HepG2 (cell line): ENCODE measurements around the gene ZER1. TPM values are rescaled to one million over a fixed set of nuclear protein-coding genes. Genes with fewer than 3 reads are reported as not detected.

Experiments
- BRD4 ChIP-seq: sonication (generic); formaldehyde crosslinking; IDR thresholded peaks from 2 replicates; pipeline ENCODE4 v1.4.0; 2020; ENCODE audit warnings: missing genetic modification reagents
- CEBPB ChIP-seq: IDR thresholded peaks from 2 replicates; pipeline ENCODE4 v1.6.1; 2011; ENCODE audit warnings: low read depth, low read length, improper control_type of control experiment, borderline replicate concordance
- ETV5 ChIP-seq: IDR thresholded peaks from 2 replicates; pipeline ENCODE4 v1.6.1; 2018; ENCODE audit warnings: missing biosample characterization, missing genetic modification reagents, inconsistent platforms, borderline replicate concordance
- GATA4 ChIP-seq: sonication (generic); IDR thresholded peaks from 2 replicates; pipeline ENCODE4 v1.6.1; 2016; ENCODE audit warnings: antibody characterized with exemption, low read depth, borderline replicate concordance
- NBN ChIP-seq: fragments of 450-650 bp; conservative IDR thresholded peaks from 2 replicates; pipeline ENCODE4 v1.6.1; 2017
- U2AF2 ChIP-seq: fragments of 200-400 bp; formaldehyde crosslinking; IDR thresholded peaks from 2 replicates; pipeline ENCODE4 v1.6.1; 2017; ENCODE audit warnings: low read depth, mild to moderate bottlenecking, low read length
- polyA plus RNA-seq, 8 experiments: library from polyadenylated mRNA; depleted of rRNA in 3 of 8; stranded (reverse) in 7 of 8; unstranded in 1 of 8; fragments of >200 nt; fragmentation: Illumina TruSeq in 4 of 8; extraction: Trizol in 4 of 8; gene quantifications; 2 replicates each; pipeline versions ENCODE4 v1.2.1 to v1.2.3, GENCODE V29; 2011 to 2016; ENCODE audit warnings: low read depth in 4 of 8, missing spikeins in 1 of 8, mixed read lengths in 1 of 8; ENCODE audit not compliant: insufficient read depth in 1 of 8
- small RNA-seq, 3 experiments: library from RNA; depleted of rRNA; stranded (forward); fragments of <200 nt; gene quantifications; one replicate each; pipeline ENCODE3, GENCODE V24; 2012; ENCODE audit warnings: low read depth in 2 of 3, low replicate concordance in 1 of 3; ENCODE audit not compliant: insufficient read length in 3 of 3, insufficient read depth in 2 of 3
- total RNA-seq, 5 experiments: library from RNA; depleted of rRNA; stranded (reverse); fragments of >200 nt; fragmentation: Illumina TruSeq; extraction: Trizol; gene quantifications; 2 replicates each; pipeline ENCODE4 v1.2.3, GENCODE V29; 2016; ENCODE audit warnings: low read depth in 1 of 5
- TF ChIP-seq, protein P1 (sequence below): sonication (generic); formaldehyde crosslinking; IDR thresholded peaks from 2 replicates; pipeline ENCODE4 v1.4.0; 2020; ENCODE audit warnings: missing genetic modification reagents, borderline replicate concordance
- TF ChIP-seq, protein P2 (sequence below): fragments of 450-650 bp; IDR thresholded peaks from 2 replicates; pipeline ENCODE4 v1.6.1; 2016
- TF ChIP-seq, protein P3 (sequence below): sonication (generic); formaldehyde crosslinking; IDR thresholded peaks from 2 replicates; pipeline ENCODE4 v1.4.0; 2020; ENCODE audit warnings: missing genetic modification reagents

ZER1 gene
- total and polyA plus RNA-seq, 2 of the 13 experiments (the other 11 are each of a cell fraction or from before 2014, with no cell fraction given) = 7.7 to 40.0 TPM

DNA sequence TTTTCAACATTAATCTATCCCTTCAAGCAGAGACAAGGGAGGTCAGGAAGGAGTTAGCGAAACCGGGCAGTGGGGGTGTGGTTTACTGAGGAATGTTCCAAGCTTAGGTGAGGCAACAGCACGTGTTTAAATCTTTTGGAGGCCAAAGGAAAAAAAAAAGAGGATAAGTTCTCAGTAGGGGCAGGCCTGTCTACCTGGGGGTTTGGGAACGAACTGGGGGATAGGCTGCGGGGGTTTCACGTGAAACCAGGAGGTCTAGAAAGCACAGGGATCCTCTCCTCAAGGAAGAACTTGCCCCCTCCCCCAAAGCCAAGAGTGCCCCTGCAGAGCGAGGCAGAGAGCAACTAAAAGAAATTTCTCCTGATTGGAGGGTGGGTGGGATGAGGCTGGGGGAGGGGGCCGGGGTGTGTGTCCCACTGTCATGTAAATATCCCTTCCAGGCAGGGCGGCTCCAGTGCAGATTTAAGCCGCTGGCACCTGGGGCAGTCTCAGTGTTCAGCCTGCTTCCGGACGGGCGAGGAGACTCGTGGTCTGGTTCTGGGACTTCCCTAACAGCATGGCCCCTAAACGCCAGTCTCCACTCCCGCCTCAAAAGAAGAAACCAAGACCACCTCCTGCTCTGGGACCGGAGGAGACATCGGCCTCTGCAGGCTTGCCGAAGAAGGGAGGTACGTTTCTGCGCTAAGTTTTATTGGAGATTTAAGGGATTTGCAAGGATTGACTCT, 88.2 kb downstream of the ZER1 start (continued):
- TF ChIP-seq, protein P1, sequence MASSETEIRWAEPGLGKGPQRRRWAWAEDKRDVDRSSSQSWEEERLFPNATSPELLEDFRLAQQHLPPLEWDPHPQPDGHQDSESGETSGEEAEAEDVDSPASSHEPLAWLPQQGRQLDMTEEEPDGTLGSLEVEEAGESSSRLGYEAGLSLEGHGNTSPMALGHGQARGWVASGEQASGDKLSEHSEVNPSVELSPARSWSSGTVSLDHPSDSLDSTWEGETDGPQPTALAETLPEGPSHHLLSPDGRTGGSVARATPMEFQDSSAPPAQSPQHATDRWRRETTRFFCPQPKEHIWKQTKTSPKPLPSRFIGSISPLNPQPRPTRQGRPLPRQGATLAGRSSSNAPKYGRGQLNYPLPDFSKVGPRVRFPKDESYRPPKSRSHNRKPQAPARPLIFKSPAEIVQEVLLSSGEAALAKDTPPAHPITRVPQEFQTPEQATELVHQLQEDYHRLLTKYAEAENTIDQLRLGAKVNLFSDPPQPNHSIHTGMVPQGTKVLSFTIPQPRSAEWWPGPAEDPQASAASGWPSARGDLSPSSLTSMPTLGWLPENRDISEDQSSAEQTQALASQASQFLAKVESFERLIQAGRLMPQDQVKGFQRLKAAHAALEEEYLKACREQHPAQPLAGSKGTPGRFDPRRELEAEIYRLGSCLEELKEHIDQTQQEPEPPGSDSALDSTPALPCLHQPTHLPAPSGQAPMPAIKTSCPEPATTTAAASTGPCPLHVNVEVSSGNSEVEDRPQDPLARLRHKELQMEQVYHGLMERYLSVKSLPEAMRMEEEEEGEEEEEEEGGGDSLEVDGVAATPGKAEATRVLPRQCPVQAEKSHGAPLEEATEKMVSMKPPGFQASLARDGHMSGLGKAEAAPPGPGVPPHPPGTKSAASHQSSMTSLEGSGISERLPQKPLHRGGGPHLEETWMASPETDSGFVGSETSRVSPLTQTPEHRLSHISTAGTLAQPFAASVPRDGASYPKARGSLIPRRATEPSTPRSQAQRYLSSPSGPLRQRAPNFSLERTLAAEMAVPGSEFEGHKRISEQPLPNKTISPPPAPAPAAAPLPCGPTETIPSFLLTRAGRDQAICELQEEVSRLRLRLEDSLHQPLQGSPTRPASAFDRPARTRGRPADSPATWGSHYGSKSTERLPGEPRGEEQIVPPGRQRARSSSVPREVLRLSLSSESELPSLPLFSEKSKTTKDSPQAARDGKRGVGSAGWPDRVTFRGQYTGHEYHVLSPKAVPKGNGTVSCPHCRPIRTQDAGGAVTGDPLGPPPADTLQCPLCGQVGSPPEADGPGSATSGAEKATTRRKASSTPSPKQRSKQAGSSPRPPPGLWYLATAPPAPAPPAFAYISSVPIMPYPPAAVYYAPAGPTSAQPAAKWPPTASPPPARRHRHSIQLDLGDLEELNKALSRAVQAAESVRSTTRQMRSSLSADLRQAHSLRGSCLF = no peak
- TF ChIP-seq, protein P2, sequence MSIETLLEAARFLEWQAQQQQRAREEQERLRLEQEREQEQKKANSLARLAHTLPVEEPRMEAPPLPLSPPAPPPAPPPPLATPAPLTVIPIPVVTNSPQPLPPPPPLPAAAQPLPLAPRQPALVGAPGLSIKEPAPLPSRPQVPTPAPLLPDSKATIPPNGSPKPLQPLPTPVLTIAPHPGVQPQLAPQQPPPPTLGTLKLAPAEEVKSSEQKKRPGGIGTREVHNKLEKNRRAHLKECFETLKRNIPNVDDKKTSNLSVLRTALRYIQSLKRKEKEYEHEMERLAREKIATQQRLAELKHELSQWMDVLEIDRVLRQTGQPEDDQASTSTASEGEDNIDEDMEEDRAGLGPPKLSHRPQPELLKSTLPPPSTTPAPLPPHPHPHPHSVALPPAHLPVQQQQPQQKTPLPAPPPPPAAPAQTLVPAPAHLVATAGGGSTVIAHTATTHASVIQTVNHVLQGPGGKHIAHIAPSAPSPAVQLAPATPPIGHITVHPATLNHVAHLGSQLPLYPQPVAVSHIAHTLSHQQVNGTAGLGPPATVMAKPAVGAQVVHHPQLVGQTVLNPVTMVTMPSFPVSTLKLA = no peak
- TF ChIP-seq CEBPB (no peak), BRD4 (0 out of 2 replicates have a peak, but pooled peaks have one; percentile 3), NBN (no peak), U2AF2 (no peak), ETV5 (0 out of 2 replicates have a peak, but pooled peaks have one; percentile 37), GATA4 (no peak)
- TF ChIP-seq, protein P3, sequence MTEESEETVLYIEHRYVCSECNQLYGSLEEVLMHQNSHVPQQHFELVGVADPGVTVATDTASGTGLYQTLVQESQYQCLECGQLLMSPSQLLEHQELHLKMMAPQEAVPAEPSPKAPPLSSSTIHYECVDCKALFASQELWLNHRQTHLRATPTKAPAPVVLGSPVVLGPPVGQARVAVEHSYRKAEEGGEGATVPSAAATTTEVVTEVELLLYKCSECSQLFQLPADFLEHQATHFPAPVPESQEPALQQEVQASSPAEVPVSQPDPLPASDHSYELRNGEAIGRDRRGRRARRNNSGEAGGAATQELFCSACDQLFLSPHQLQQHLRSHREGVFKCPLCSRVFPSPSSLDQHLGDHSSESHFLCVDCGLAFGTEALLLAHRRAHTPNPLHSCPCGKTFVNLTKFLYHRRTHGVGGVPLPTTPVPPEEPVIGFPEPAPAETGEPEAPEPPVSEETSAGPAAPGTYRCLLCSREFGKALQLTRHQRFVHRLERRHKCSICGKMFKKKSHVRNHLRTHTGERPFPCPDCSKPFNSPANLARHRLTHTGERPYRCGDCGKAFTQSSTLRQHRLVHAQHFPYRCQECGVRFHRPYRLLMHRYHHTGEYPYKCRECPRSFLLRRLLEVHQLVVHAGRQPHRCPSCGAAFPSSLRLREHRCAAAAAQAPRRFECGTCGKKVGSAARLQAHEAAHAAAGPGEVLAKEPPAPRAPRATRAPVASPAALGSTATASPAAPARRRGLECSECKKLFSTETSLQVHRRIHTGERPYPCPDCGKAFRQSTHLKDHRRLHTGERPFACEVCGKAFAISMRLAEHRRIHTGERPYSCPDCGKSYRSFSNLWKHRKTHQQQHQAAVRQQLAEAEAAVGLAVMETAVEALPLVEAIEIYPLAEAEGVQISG (CRISPR knock-in tag) = 0 out of 2 replicates have a peak, but pooled peaks have one; percentile 11

Small RNA genes lying within 50 kb of the gene (small RNA-seq; reads per million reads assigned to genes)
- gene RF00017 = 0 reads per million in 3 experiments
- gene RN7SL560P = 0 reads per million in 3 experiments

Other genes starting within 250 kb of the ZER1 start
- gene SPTAN1, start 219.3 kb downstream of the ZER1 start, total RNA-seq (2016; rRNA removed; fragmentation: Illumina TruSeq; extraction: Trizol) = 23.5 and 106 TPM in 2 replicates
- 111 and 132 TPM in 2 replicates for gene SPTAN1, start 219.3 kb downstream of the ZER1 start, polyA plus RNA-seq (2011; rRNA removed)
- gene DYNC2I2, start 115.1 kb downstream of the ZER1 start, total RNA-seq (2016; rRNA removed; fragmentation: Illumina TruSeq; extraction: Trizol) = 31.1 and 40.2 TPM in 2 replicates
- gene DYNC2I2, start 115.1 kb downstream of the ZER1 start, polyA plus RNA-seq (2011; rRNA removed) = 12.5 and 13.7 TPM in 2 replicates
- 611 and 724 TPM in 2 replicates for gene SET, start 82.7 kb downstream of the ZER1 start, total RNA-seq (2016; rRNA removed; fragmentation: Illumina TruSeq; extraction: Trizol)
- 72.8 and 94.2 TPM in 2 replicates for gene SET, start 82.7 kb downstream of the ZER1 start, polyA plus RNA-seq (2011; rRNA removed)
- 8.3 and 13.2 TPM in 2 replicates for gene PKN3, start 69.4 kb downstream of the ZER1 start, total RNA-seq (2016; rRNA removed; fragmentation: Illumina TruSeq; extraction: Trizol)
- 9.2 and 10.5 TPM in 2 replicates for gene PKN3, start 69.4 kb downstream of the ZER1 start, polyA plus RNA-seq (2011; rRNA removed)
- gene ZDHHC12, start 47.8 kb downstream of the ZER1 start, total RNA-seq (2016; rRNA removed; fragmentation: Illumina TruSeq; extraction: Trizol) = 18.3 and 28.0 TPM in 2 replicates
- gene ZDHHC12, start 47.8 kb downstream of the ZER1 start, polyA plus RNA-seq (2011; rRNA removed) = 25.4 and 29.8 TPM in 2 replicates
- gene TBC1D13, start 15.3 kb upstream of the ZER1 start, total RNA-seq (2016; rRNA removed; fragmentation: Illumina TruSeq; extraction: Trizol) = 17.9 and 18.4 TPM in 2 replicates
- 18.6 and 19.7 TPM in 2 replicates for gene TBC1D13, start 15.3 kb upstream of the ZER1 start, polyA plus RNA-seq (2011; rRNA removed)
- 26.3 and 28.7 TPM in 2 replicates for gene ENDOG, start 46.6 kb upstream of the ZER1 start, total RNA-seq (2016; rRNA removed; fragmentation: Illumina TruSeq; extraction: Trizol)
- gene ENDOG, start 46.6 kb upstream of the ZER1 start, polyA plus RNA-seq (2011; rRNA removed) = 28.8 and 31.5 TPM in 2 replicates
- gene SPOUT1, start 57.9 kb upstream of the ZER1 start, total RNA-seq (2016; rRNA removed; fragmentation: Illumina TruSeq; extraction: Trizol) = 39.0 and 39.7 TPM in 2 replicates
- 45.8 and 56.5 TPM in 2 replicates for gene SPOUT1, start 57.9 kb upstream of the ZER1 start, polyA plus RNA-seq (2011; rRNA removed)
- 5.6 and 9.2 TPM in 2 replicates for gene KYAT1, start 110.0 kb upstream of the ZER1 start, total RNA-seq (2016; rRNA removed; fragmentation: Illumina TruSeq; extraction: Trizol)
- 46.5 and 58.4 TPM in 2 replicates for gene KYAT1, start 110.0 kb upstream of the ZER1 start, polyA plus RNA-seq (2011; rRNA removed)
- gene LRRC8A, start 110.2 kb upstream of the ZER1 start, total RNA-seq (2016; rRNA removed; fragmentation: Illumina TruSeq; extraction: Trizol) = 10.0 and 16.1 TPM in 2 replicates
- gene LRRC8A, start 110.2 kb upstream of the ZER1 start, polyA plus RNA-seq (2011; rRNA removed) = 40.6 and 44.8 TPM in 2 replicates
- gene PHYHD1, start 149.1 kb upstream of the ZER1 start, total RNA-seq (2016; rRNA removed; fragmentation: Illumina TruSeq; extraction: Trizol) = 10.6 and 12.3 TPM in 2 replicates
- 19.6 and 25.3 TPM in 2 replicates for gene PHYHD1, start 149.1 kb upstream of the ZER1 start, polyA plus RNA-seq (2011; rRNA removed)
- gene DOLK, start 175.7 kb upstream of the ZER1 start, total RNA-seq (2016; rRNA removed; fragmentation: Illumina TruSeq; extraction: Trizol) = 10.3 and 18.7 TPM in 2 replicates
- gene DOLK, start 175.7 kb upstream of the ZER1 start, polyA plus RNA-seq (2011; rRNA removed) = 15.4 and 19.2 TPM in 2 replicates
- 38.5 and 54.1 TPM in 2 replicates for gene NUP188, start 175.8 kb upstream of the ZER1 start, total RNA-seq (2016; rRNA removed; fragmentation: Illumina TruSeq; extraction: Trizol)
- gene NUP188, start 175.8 kb upstream of the ZER1 start, polyA plus RNA-seq (2011; rRNA removed) = 28.0 and 31.5 TPM in 2 replicates